RWPE1 (cell line): ENCODE data around the gene PLD3.

ENCODE experiments used
- CTCF ChIA-PET: fragments of 350-600 bp; sonication (Branson Sonifier 250); formaldehyde crosslinking; extraction: SDS; loops from one replicate; lab custom pipeline; 2021; lab: Yijun Ruan, JAX
- POLR2A ChIA-PET: fragments of 400-600 bp; formaldehyde crosslinking; extraction: SDS; loops from one replicate; lab custom pipeline; 2020; ENCODE audit warnings: antibody characterized with exemption; ENCODE audit not compliant: low non-redundant PET; lab: Yijun Ruan, JAX
- DNase-seq: peaks from one replicate; pipeline ENCODE4 v3.0.0; 2012; ENCODE audit warnings: low spot score
- H3K27ac ChIP-seq: fragments of 450-650 bp; 2 replicates; pipeline ENCODE4 v1.5.1; 2017
- TF ChIP-seq, protein P1 (sequence below): fragments of 450-650 bp; conservative IDR thresholded peaks from 2 replicates; pipeline ENCODE4 v1.5.1; 2017; ENCODE audit warnings: low read depth, mild to moderate bottlenecking

Gene PLD3, protein sequence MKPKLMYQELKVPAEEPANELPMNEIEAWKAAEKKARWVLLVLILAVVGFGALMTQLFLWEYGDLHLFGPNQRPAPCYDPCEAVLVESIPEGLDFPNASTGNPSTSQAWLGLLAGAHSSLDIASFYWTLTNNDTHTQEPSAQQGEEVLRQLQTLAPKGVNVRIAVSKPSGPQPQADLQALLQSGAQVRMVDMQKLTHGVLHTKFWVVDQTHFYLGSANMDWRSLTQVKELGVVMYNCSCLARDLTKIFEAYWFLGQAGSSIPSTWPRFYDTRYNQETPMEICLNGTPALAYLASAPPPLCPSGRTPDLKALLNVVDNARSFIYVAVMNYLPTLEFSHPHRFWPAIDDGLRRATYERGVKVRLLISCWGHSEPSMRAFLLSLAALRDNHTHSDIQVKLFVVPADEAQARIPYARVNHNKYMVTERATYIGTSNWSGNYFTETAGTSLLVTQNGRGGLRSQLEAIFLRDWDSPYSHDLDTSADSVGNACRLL

DNA sequence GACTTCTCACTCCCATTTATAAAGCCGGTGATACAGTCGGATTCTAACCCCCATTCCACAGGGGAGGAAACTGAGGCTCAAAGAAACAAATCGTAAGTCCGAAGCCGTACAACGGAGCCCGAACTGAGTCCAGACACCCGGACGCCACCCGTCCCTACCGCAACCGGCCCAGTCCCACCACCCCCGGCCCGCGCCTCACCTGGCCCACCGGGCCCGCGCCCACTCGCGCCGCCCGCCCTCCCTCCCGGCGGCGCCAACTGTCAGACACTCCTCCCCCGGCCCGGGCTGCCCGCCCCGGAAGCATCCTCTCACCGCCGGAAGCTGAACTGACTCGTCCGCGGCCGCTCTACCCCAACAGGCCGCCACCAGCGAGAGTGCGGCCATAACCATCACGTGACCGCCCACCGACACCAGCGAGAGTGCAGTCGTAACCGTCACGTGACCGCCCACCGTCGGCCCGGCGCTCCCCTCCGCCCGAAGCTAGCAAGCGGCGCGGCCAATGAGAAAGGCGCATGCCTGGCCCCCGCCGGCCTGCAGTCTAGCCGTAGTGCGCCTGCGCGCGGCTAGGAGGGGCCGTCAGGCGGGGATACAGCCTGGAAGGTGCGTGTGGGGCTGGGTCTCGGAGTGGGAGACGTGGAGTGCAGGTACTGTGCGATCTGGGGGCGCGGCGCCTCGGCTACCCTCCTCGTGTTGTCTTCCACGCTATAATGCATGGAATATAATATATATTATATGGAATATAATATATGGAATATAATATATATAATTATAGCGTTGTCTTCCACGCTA, at the start of gene PLD3, which contains the start of gene C19orf47:
Gene PLD3 (plus strand): TSS at position 571 of the 789 bp plus-strand sequence. CDS start 17,789 bp downstream, outside the sequence.
Gene C19orf47 (minus strand): TSS at position 273 of the 789 bp plus-strand sequence. CDS start 6,540 bp downstream, outside the sequence.
- CTCF ChIA-PET: interaction anchor here (0.6 kb wide), 1 partner anchor 807 kb away, joined by 3 read pairs; no protein-coding TSS in a partner anchor
- peak within 1 kb of the TSS; percentile 59 for H3K27ac ChIP-seq
- TF ChIP-seq, protein P1, sequence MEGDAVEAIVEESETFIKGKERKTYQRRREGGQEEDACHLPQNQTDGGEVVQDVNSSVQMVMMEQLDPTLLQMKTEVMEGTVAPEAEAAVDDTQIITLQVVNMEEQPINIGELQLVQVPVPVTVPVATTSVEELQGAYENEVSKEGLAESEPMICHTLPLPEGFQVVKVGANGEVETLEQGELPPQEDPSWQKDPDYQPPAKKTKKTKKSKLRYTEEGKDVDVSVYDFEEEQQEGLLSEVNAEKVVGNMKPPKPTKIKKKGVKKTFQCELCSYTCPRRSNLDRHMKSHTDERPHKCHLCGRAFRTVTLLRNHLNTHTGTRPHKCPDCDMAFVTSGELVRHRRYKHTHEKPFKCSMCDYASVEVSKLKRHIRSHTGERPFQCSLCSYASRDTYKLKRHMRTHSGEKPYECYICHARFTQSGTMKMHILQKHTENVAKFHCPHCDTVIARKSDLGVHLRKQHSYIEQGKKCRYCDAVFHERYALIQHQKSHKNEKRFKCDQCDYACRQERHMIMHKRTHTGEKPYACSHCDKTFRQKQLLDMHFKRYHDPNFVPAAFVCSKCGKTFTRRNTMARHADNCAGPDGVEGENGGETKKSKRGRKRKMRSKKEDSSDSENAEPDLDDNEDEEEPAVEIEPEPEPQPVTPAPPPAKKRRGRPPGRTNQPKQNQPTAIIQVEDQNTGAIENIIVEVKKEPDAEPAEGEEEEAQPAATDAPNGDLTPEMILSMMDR: no peak
- DNase-seq: peak; percentile 100
- POLR2A ChIA-PET: no interaction called here

DNA sequence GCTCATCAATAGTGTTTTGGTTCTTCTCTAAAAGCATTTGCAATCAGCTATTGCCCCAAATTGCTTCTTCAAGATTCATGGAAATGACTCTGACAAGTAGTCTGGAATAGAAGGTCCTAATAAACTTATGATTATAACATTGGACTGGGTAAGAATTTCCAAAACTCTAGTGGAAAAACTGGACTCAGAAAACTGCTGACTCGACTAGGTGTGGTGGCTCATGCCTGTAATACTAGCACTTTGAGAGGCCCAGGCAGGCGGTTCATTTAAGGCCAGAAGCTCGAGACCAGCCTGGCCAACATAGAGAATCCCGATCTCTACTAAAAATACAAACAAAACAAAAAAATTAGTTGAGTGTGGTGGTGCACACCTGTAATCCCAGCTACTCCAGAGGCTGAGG, 47.8 kb upstream of the PLD3 start:
- no peak overlapping the region for H3K27ac ChIP-seq
- DNase-seq: no peak
- CTCF ChIA-PET: interaction anchor here (0.6 kb wide), 1 partner anchor 492 kb away, joined by 3 read pairs; no protein-coding TSS in a partner anchor
- POLR2A ChIA-PET: no interaction called here
- TF ChIP-seq, protein P1: no peak

DNA sequence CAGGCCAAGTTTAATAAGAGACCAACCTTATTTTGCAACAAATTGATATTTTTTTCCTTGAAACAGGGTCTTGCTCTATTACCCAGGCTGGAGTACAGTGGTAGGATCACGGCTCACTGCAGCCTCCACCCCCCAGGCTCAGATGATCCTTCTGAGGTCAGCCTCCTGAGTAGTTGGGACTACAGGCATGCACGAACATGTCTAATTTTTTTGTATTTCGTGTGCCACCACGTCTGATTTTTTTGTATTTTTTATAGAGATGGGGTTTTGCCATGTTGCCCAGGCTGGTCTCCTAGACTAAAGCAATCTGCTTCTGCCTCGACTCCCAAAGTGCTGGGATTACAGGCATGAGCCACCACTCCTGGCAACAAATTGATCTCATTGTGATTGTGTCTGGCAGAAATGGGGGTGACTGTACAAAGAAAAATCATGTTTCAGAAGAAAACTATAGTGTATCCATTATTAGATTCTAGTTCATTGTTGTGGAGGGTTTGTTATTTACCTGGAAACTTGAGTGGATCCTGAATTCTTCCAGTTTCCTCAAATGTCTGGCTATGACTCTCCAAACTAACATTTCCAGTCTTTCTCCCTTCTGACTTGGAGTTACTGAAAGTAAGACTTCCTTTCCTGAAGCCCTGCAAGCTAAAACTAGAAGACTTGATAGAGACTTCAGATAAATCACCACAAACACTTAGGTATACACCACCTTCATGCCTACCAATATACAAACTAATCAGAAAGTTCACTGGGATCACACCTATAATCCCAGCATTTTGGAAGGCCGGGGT, 46.1 kb upstream of the PLD3 start:
- CTCF ChIA-PET: interaction anchor here (0.6 kb wide), 1 partner anchor 292 kb away, joined by 4 read pairs; no protein-coding TSS in a partner anchor
- POLR2A ChIA-PET: no interaction called here
- TF ChIP-seq, protein P1: no peak
- H3K27ac ChIP-seq: peak overlapping the region; percentile 45
- DNase-seq: peak; percentile 23

DNA sequence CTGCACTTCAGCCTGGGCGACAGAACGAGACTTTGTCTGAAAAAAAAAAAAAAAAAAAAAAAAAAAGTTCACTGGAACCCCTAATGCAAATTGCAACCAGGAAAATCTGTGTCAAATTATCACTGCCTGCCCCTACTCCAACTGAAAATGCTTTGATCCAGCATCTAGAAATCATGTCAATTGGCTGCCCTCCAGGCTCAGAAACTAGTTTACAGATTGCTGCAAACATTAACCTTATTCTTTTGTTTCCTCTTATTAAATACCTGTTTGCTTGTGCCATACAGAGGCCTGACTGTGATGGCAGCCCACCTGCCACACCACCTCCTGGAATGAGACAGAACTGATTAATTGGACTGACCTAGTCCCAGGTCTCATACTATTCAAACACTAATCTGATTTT, 44.7 kb upstream of the PLD3 start:
- ChIA-PET CTCF (interaction anchor here (0.6 to 1.0 kb wide), 3 partner anchors 57 to 332 kb away, joined by 3 to 4 read pairs (median 3); no protein-coding TSS in a partner anchor), POLR2A (no interaction called here)
- TF ChIP-seq, protein P1: no peak
- no peak overlapping the region for H3K27ac ChIP-seq
- no peak for DNase-seq

DNA sequence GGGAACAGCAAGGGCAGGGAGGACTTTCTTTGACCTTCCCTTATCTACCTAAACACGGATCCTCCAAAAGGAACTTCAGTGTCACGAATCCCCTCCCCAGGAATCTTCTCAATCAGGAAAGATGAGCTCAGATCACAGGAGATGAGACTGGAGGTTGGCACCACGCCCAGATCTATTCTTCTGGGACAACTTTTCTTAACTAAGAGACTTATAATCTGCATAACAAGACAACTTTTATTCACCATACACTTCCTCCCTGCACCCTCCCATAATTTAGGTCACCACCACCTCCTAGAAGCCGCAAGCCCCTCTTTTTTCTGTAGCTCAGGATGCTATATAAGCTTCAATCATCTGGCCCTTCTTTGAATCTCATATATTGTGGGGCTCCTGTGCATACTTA, 44.2 kb upstream of the PLD3 start:
- H3K27ac ChIP-seq: no peak overlapping the region
- POLR2A ChIA-PET: no interaction called here
- TF ChIP-seq, protein P1: no peak
- CTCF ChIA-PET: interaction anchor here (0.6 to 2.1 kb wide), 7 partner anchors 14 to 331 kb away, joined by 3 to 7 read pairs (median 3); partner anchors contain the start of gene SERTAD1
- no peak for DNase-seq
